IPS-NIHi7 (cell line): ENCODE measurements around the gene SLC43A3.

Experiments used
- DNase-seq: peaks from one replicate; pipeline ENCODE4 v3.0.0; 2012; ENCODE audit warnings: mixed read lengths; ENCODE audit errors: extremely low spot score

The SLC43A3 gene

DNA sequence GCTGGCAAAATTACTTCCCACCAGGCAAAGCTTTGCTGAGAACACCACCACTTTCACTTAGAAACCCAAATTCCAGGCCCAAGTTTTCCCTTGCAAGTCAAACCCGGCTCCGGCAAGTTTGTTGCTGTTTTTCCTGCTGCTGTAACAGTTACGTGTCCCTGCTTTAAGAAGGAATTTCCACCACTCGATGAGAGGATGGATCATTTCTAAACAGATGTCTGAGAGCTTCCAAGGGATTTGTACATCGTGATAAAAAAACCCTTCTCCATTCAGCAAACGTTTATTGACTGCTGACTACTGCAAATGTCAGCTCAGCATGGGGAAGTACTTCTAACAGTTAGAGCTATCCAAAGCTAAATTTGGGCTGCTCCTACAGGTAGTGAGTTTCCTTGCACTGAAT lies 69.1 kb downstream of the SLC43A3 start:
- no peak for DNase-seq

GRCh38 chr11:57357310-57357709 lies 69.6 kb downstream of the SLC43A3 start:
- DNase-seq = no peak
